Measurements from ENCODE around the gene KCTD16.

The KCTD16 gene

GRCh38 chr5:144481861-144482260 lies 311.2 kb downstream of the KCTD16 start (continued):
- TF ChIP-seq ZNF274 (IDR thresholded peaks at IDR 0.05; ENCODE audit: low read length) = no peak
- no peak for TF ChIP-seq ZNF274 (tag by site-specific recombination; IDR thresholded peaks at IDR 0.05; ENCODE audit: borderline replicate concordance)
- TF ChIP-seq ZNF398 (tag by site-specific recombination; IDR thresholded peaks at IDR 0.05) = no peak
- TF ChIP-seq ZNF112 (tag by site-specific recombination; IDR thresholded peaks at IDR 0.05) = no peak
- no peak for TF ChIP-seq GLI4 (tag by site-specific recombination; IDR thresholded peaks at IDR 0.05)
- TF ChIP-seq ZNF791 (tag by site-specific recombination; IDR thresholded peaks at IDR 0.05) = no peak
- no peak for TF ChIP-seq SALL2 (tag by site-specific recombination; IDR thresholded peaks at IDR 0.05; ENCODE audit: borderline replicate concordance)
- no peak for TF ChIP-seq ZNF654 (tag by site-specific recombination; IDR thresholded peaks at IDR 0.05; ENCODE audit: low read depth)
- TF ChIP-seq ZNF311 (tag by site-specific recombination; IDR thresholded peaks at IDR 0.05; ENCODE audit: borderline replicate concordance) = no peak
- no peak for TF ChIP-seq ZNF280C (tag by site-specific recombination; IDR thresholded peaks at IDR 0.05)
- TF ChIP-seq ZNF692 (tag by site-specific recombination; IDR thresholded peaks at IDR 0.05) = no peak

- no peak overlapping the region for H3K27ac ChIP-seq (ENCODE audit: extremely low read depth, low read depth, low read length)
- H3K9me3 ChIP-seq (ENCODE audit: control insufficient read depth, insufficient read depth, low read depth, low read length) = no peaks in the 10 kb centered on the region
- ChIA-PET POLR2A (no interaction called here), CTCF (no interaction called here)
- H3K4me3 ChIP-seq (ENCODE audit: low read depth, low read length) = no peak overlapping the region
- no peaks in the 10 kb centered on the region for H3K4me1 ChIP-seq (ENCODE audit: control insufficient read depth, insufficient read depth, low read length)
- no peaks in the 10 kb centered on the region for H3K36me3 ChIP-seq (ENCODE audit: control insufficient read depth in 2 of 2, insufficient read depth in 1 of 2, low read length in 2 of 2)
- TF ChIP-seq ATF2 (tag by site-specific recombination; IDR thresholded peaks at IDR 0.05; ENCODE audit: low read depth) = peak; percentile 74
- TF ChIP-seq YY2 (tag by site-specific recombination; IDR thresholded peaks at IDR 0.05) = no peak
- peak; percentile 41; the same call in 1 of the 2 replicates for TF ChIP-seq ZBTB21 (tag by site-specific recombination; IDR thresholded peaks at IDR 0.05)
- TF ChIP-seq KLF9 (tag by site-specific recombination; IDR thresholded peaks at IDR 0.05; ENCODE audit: low read depth) = no peak
- TF ChIP-seq ZNF26 (tag by site-specific recombination; IDR thresholded peaks at IDR 0.05) = no peak
Measured at GRCh38 chr5:144484124-144484897, 313.6 kb downstream of the KCTD16 start.
